Measurements from ENCODE around the gene AMH.

Gene AMH

GRCh38 chr19:2275588-2276428, 26.7 kb downstream of the AMH start:
- Histone ChIP-seq H3K9me3 (ENCODE audit: insufficient read depth, low read depth, low read length) (no peaks in the 10 kb centered on the region), H3K4me3 (ENCODE audit: low read depth, low read length) (no peak overlapping the region), H2BK12ac (ENCODE audit: low read length) (no peak overlapping the region), H3K4me2 (ENCODE audit: low read length) (no peak overlapping the region), H3K4me1 (ENCODE audit: control insufficient read depth in 1 of 2, insufficient read depth in 2 of 2, low read length in 2 of 2) (peaks cover 12 to 14% of the 10 kb centered on the region in 2 experiments), H4K8ac (ENCODE audit: low read depth, low read length) (no peak overlapping the region), H3K79me1 (ENCODE audit: low read length) (peaks cover 5% of the 10 kb centered on the region), H3K27ac (ENCODE audit: low read depth, low read length) (peak overlapping the region; percentile 2), H3K23ac (ENCODE audit: low read length) (no peak overlapping the region), H2BK5ac (ENCODE audit: low read depth, low read length, poor library complexity) (no peak overlapping the region), H3K79me2 (ENCODE audit: control insufficient read depth, insufficient read depth, low read length, poor library complexity) (peaks cover 14% of the 10 kb centered on the region), H3K18ac (ENCODE audit: low read length) (no peak overlapping the region), H4K12ac (ENCODE audit: low read depth, low read length) (no peak overlapping the region), H2BK120ac (ENCODE audit: insufficient read depth, low read length, poor library complexity) (no peak overlapping the region), H3K27me3 (ENCODE audit: insufficient read depth, low read length) (no peaks in the 10 kb centered on the region), H2AK5ac (ENCODE audit: low read length) (no peak overlapping the region), H4K91ac (ENCODE audit: low read depth, low read length) (no peak overlapping the region), H3K36me3 (ENCODE audit: control insufficient read depth in 1 of 2, insufficient read depth in 2 of 2, low read length in 2 of 2) (peaks cover 32 to 39% of the 10 kb centered on the region in 2 experiments), H2AFZ (ENCODE audit: insufficient read depth, low read length, poor library complexity) (no peak overlapping the region), H3K9ac (ENCODE audit: low read length) (no peak overlapping the region), H3K14ac (ENCODE audit: low read length) (no peak overlapping the region), H3K4ac (ENCODE audit: low read depth, low read length) (no peak overlapping the region)
- DNase-seq, result peak; percentile 68 to 76
- WGBS (ENCODE audit: extremely low coverage, insufficient coverage, insufficient read length), result no CpG with 5 or more reads among the region's 74 CpGs

GRCh38 chr19:2276429-2276986, 27.4 kb downstream of the AMH start:
- Histone ChIP-seq H3K9me3 (ENCODE audit: insufficient read depth, low read depth, low read length) (no peaks in the 10 kb centered on the region), H4K12ac (ENCODE audit: low read depth, low read length) (no peak overlapping the region), H3K27me3 (ENCODE audit: insufficient read depth, low read length) (no peaks in the 10 kb centered on the region), H3K79me2 (ENCODE audit: control insufficient read depth, insufficient read depth, low read length, poor library complexity) (peaks cover 7% of the 10 kb centered on the region), H3K9ac (ENCODE audit: low read length) (no peak overlapping the region), H3K14ac (ENCODE audit: low read length) (no peak overlapping the region), H2BK12ac (ENCODE audit: low read length) (no peak overlapping the region), H3K18ac (ENCODE audit: low read length) (no peak overlapping the region), H2BK120ac (ENCODE audit: insufficient read depth, low read length, poor library complexity) (no peak overlapping the region), H3K4me3 (ENCODE audit: low read depth, low read length) (no peak overlapping the region), H3K79me1 (ENCODE audit: low read length) (peaks cover 2% of the 10 kb centered on the region), H3K27ac (ENCODE audit: low read depth, low read length) (no peak overlapping the region), H2AFZ (ENCODE audit: insufficient read depth, low read length, poor library complexity) (no peak overlapping the region), H2BK5ac (ENCODE audit: low read depth, low read length, poor library complexity) (no peak overlapping the region), H4K91ac (ENCODE audit: low read depth, low read length) (no peak overlapping the region), H3K4me2 (ENCODE audit: low read length) (no peak overlapping the region), H3K23ac (ENCODE audit: low read length) (no peak overlapping the region), H3K4me1 (ENCODE audit: control insufficient read depth in 1 of 2, insufficient read depth in 2 of 2, low read length in 2 of 2) (peaks cover 12% of the 10 kb centered on the region in 2 experiments), H2AK5ac (ENCODE audit: low read length) (no peak overlapping the region), H3K36me3 (ENCODE audit: control insufficient read depth in 1 of 2, insufficient read depth in 2 of 2, low read length in 2 of 2) (peaks cover 28 to 36% of the 10 kb centered on the region in 2 experiments), H3K4ac (ENCODE audit: low read depth, low read length) (no peak overlapping the region), H4K8ac (ENCODE audit: low read depth, low read length) (no peak overlapping the region)
- DNase-seq, result peak in 1 of 2 donors; percentile 52
- WGBS (ENCODE audit: extremely low coverage, insufficient coverage, insufficient read length), result no CpG with 5 or more reads among the region's 28 CpGs

GRCh38 chr19:2277138-2277537, 28.0 kb downstream of the AMH start:
- Histone ChIP-seq H3K36me3 (ENCODE audit: control insufficient read depth in 1 of 2, insufficient read depth in 2 of 2, low read length in 2 of 2) (peaks cover 23 to 31% of the 10 kb centered on the region in 2 experiments), H3K79me1 (ENCODE audit: low read length) (peaks cover 5% of the 10 kb centered on the region), H2AFZ (ENCODE audit: insufficient read depth, low read length, poor library complexity) (no peak overlapping the region), H4K12ac (ENCODE audit: low read depth, low read length) (no peak overlapping the region), H3K27me3 (ENCODE audit: insufficient read depth, low read length) (no peaks in the 10 kb centered on the region), H3K14ac (ENCODE audit: low read length) (no peak overlapping the region), H4K8ac (ENCODE audit: low read depth, low read length) (no peak overlapping the region), H3K4me1 (ENCODE audit: control insufficient read depth in 1 of 2, insufficient read depth in 2 of 2, low read length in 2 of 2) (peaks cover 13 to 14% of the 10 kb centered on the region in 2 experiments), H3K27ac (ENCODE audit: low read depth, low read length) (no peak overlapping the region), H3K18ac (ENCODE audit: low read length) (no peak overlapping the region), H3K4me2 (ENCODE audit: low read length) (no peak overlapping the region), H3K4me3 (ENCODE audit: low read depth, low read length) (no peak overlapping the region), H2BK12ac (ENCODE audit: low read length) (no peak overlapping the region), H3K4ac (ENCODE audit: low read depth, low read length) (no peak overlapping the region), H2BK5ac (ENCODE audit: low read depth, low read length, poor library complexity) (no peak overlapping the region), H4K91ac (ENCODE audit: low read depth, low read length) (no peak overlapping the region), H2BK120ac (ENCODE audit: insufficient read depth, low read length, poor library complexity) (no peak overlapping the region), H3K9me3 (ENCODE audit: insufficient read depth, low read depth, low read length) (no peaks in the 10 kb centered on the region), H3K9ac (ENCODE audit: low read length) (no peak overlapping the region), H3K23ac (ENCODE audit: low read length) (no peak overlapping the region), H2AK5ac (ENCODE audit: low read length) (no peak overlapping the region), H3K79me2 (ENCODE audit: control insufficient read depth, insufficient read depth, low read length, poor library complexity) (peaks cover 3% of the 10 kb centered on the region)
- WGBS (ENCODE audit: extremely low coverage, insufficient coverage, insufficient read length), result no CpG with 5 or more reads among the region's 9 CpGs
- DNase-seq, result no peak

GRCh38 chr19:2278459-2279158, 29.5 kb downstream of the AMH start:
- H2BK5ac ChIP-seq (ENCODE audit: low read depth, low read length, poor library complexity), result no peak overlapping the region
- H3K14ac ChIP-seq (ENCODE audit: low read length), result no peak overlapping the region
- H3K9ac ChIP-seq (ENCODE audit: low read length), result no peak overlapping the region
- no peak overlapping the region for H3K4ac ChIP-seq (ENCODE audit: low read depth, low read length)
- peaks cover 3% of the 10 kb centered on the region for H3K79me1 ChIP-seq (ENCODE audit: low read length)
- H2BK12ac ChIP-seq (ENCODE audit: low read length), result no peak overlapping the region
- no peak overlapping the region for H2AFZ ChIP-seq (ENCODE audit: insufficient read depth, low read length, poor library complexity)
- no CpG with 5 or more reads among the region's 33 CpGs for WGBS (ENCODE audit: extremely low coverage, insufficient coverage, insufficient read length)
- no peaks in the 10 kb centered on the region for H3K79me2 ChIP-seq (ENCODE audit: control insufficient read depth, insufficient read depth, low read length, poor library complexity)
- no peak overlapping the region for H3K23ac ChIP-seq (ENCODE audit: low read length)
- no peak overlapping the region for H2AK5ac ChIP-seq (ENCODE audit: low read length)
- H3K27me3 ChIP-seq (ENCODE audit: insufficient read depth, low read length), result no peaks in the 10 kb centered on the region
- no peak overlapping the region for H4K8ac ChIP-seq (ENCODE audit: low read depth, low read length)
- H3K18ac ChIP-seq (ENCODE audit: low read length), result no peak overlapping the region
- no peaks in the 10 kb centered on the region for H3K9me3 ChIP-seq (ENCODE audit: insufficient read depth, low read depth, low read length)
- peaks cover 10 to 14% of the 10 kb centered on the region in 2 experiments for H3K4me1 ChIP-seq (ENCODE audit: control insufficient read depth in 1 of 2, insufficient read depth in 2 of 2, low read length in 2 of 2)
- H3K4me3 ChIP-seq (ENCODE audit: low read depth, low read length), result no peak overlapping the region
- H4K91ac ChIP-seq (ENCODE audit: low read depth, low read length), result no peak overlapping the region
- no peak for DNase-seq
- no peak overlapping the region for H4K12ac ChIP-seq (ENCODE audit: low read depth, low read length)
- H3K27ac ChIP-seq (ENCODE audit: low read depth, low read length), result no peak overlapping the region
- no peak overlapping the region for H3K4me2 ChIP-seq (ENCODE audit: low read length)
- H3K36me3 ChIP-seq (ENCODE audit: control insufficient read depth in 1 of 2, insufficient read depth in 2 of 2, low read length in 2 of 2), result peaks cover 9 to 18% of the 10 kb centered on the region in 2 experiments
- no peak overlapping the region for H2BK120ac ChIP-seq (ENCODE audit: insufficient read depth, low read length, poor library complexity)
